Loucy (cell line): ENCODE measurements around the gene RTEL1.
A peak's percentile ranks its signal among the peaks of the same experiment; 100 is the strongest.

ENCODE experiments used
- H2AFZ ChIP-seq: fragments of 200-600 bp; sonication (generic); 2 replicates; pipeline ENCODE4 v1.6.0; 2016; ENCODE audit warnings: antibody characterized with exemption, mild to moderate bottlenecking, low read length, moderate library complexity
- H3F3A ChIP-seq: fragments of 200-600 bp; 2 replicates; pipeline ENCODE4 v1.6.0; 2016; ENCODE audit warnings: antibody characterized with exemption, low read depth, mild to moderate bottlenecking
- H3K27me3 ChIP-seq: fragments of 200-600 bp; sonication (generic); 2 replicates; pipeline ENCODE4 v1.6.1; 2014; ENCODE audit warnings: low read length, mild to moderate bottlenecking; ENCODE audit not compliant: insufficient read depth, poor library complexity, severe bottlenecking
- H3K36me3 ChIP-seq: fragments of 200-600 bp; sonication (generic); 2 replicates; pipeline ENCODE4 v1.6.1; 2016; ENCODE audit warnings: low read length; ENCODE audit not compliant: insufficient read depth
- H3K4me1 ChIP-seq: fragments of 200-600 bp; sonication (generic); 2 replicates; pipeline ENCODE4 v1.5.1; 2014; ENCODE audit warnings: low read length, mild to moderate bottlenecking; ENCODE audit not compliant: insufficient read depth, poor library complexity, severe bottlenecking
- H3K4me2 ChIP-seq: fragments of 200-600 bp; sonication (generic); 2 replicates; pipeline ENCODE4 v1.6.0; 2014; ENCODE audit warnings: antibody characterized with exemption, low read length, low read depth, mild to moderate bottlenecking; ENCODE audit not compliant: poor library complexity, severe bottlenecking
- H3K4me3 ChIP-seq: fragments of 200-600 bp; sonication (generic); 2 replicates; pipeline ENCODE4 v1.5.1; 2014; ENCODE audit warnings: low read length, mild to moderate bottlenecking, mixed read lengths; ENCODE audit not compliant: poor library complexity, severe bottlenecking
- H3K79me2 ChIP-seq: fragments of 200-600 bp; sonication (generic); 2 replicates; pipeline ENCODE4 v1.6.1; 2014; ENCODE audit warnings: low read length; ENCODE audit not compliant: insufficient read depth
- H3K9ac ChIP-seq: fragments of 200-600 bp; sonication (generic); 2 replicates; pipeline ENCODE4 v1.6.0; 2014; ENCODE audit warnings: mild to moderate bottlenecking, low read depth, low read length, moderate library complexity; ENCODE audit not compliant: poor library complexity, severe bottlenecking
- H3K9me2 ChIP-seq: fragments of 200-600 bp; sonication (generic); replicated peaks from 2 replicates; pipeline ENCODE4 v1.6.1; 2016; ENCODE audit warnings: low read depth, low read length, mixed read lengths
- H3K9me3 ChIP-seq: fragments of 200-600 bp; sonication (generic); 2 replicates; pipeline ENCODE4 v1.6.1; 2014; ENCODE audit warnings: mild to moderate bottlenecking, antibody characterized with exemption, low read length, low read depth; ENCODE audit not compliant: insufficient read depth
- H4K20me1 ChIP-seq: fragments of 200-600 bp; sonication (generic); 2 replicates; pipeline ENCODE4 v1.6.0; 2014; ENCODE audit warnings: antibody characterized with exemption, low read length, mild to moderate bottlenecking; ENCODE audit not compliant: insufficient read depth, poor library complexity, severe bottlenecking
- EZH2phosphoT487 ChIP-seq: fragments of 200-600 bp; IDR thresholded peaks from 2 replicates; pipeline ENCODE4 v1.6.1; 2018; ENCODE audit warnings: antibody characterized with exemption, mild to moderate bottlenecking, moderate library complexity, borderline replicate concordance
- TF ChIP-seq, protein P1 (sequence below): fragments of 200-600 bp; sonication (generic); conservative IDR thresholded peaks from 2 replicates; pipeline ENCODE4 v1.5.1; 2014; ENCODE audit warnings: mild to moderate bottlenecking, antibody characterized with exemption, low read length

The RTEL1 gene

DNA sequence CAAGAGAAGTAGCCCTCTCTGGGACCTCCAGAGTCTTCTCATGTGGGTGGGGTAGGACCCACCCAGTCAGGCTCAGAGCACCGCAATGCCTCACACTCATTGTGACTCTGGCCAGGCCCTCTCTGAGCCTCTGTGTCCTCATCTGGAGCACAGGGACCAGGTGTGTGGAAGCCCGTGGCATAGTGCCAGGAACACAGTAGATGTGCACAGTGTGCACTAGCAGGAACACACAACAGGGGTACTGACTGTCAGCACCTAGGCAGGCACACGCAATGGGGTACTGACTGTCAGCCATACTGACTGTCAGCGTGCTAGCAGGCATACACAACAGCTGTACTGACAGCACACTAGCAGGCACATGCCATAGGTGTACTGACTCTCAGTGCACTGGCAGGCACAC lies 2.9 kb upstream of the RTEL1 start:
- peaks cover 50% of the 10 kb centered on the region for H3K79me2 ChIP-seq
- no peaks in the 10 kb centered on the region for H3K36me3 ChIP-seq
- peak overlapping the region; percentile 77 for H3K4me3 ChIP-seq
- H3K27me3 ChIP-seq: no peaks in the 10 kb centered on the region
- H3K9ac ChIP-seq: peak overlapping the region; percentile 84
- peak overlapping the region; percentile 81 for H3K4me2 ChIP-seq
- H4K20me1 ChIP-seq: peaks cover 23% of the 10 kb centered on the region
- no peaks in the 10 kb centered on the region for H3K9me3 ChIP-seq
- no peaks in the 10 kb centered on the region for H3F3A ChIP-seq
- no peaks in the 10 kb centered on the region for H3K9me2 ChIP-seq
- peaks cover 44% of the 10 kb centered on the region for H3K4me1 ChIP-seq
- H2AFZ ChIP-seq: no peak overlapping the region
- TF ChIP-seq, protein P1, sequence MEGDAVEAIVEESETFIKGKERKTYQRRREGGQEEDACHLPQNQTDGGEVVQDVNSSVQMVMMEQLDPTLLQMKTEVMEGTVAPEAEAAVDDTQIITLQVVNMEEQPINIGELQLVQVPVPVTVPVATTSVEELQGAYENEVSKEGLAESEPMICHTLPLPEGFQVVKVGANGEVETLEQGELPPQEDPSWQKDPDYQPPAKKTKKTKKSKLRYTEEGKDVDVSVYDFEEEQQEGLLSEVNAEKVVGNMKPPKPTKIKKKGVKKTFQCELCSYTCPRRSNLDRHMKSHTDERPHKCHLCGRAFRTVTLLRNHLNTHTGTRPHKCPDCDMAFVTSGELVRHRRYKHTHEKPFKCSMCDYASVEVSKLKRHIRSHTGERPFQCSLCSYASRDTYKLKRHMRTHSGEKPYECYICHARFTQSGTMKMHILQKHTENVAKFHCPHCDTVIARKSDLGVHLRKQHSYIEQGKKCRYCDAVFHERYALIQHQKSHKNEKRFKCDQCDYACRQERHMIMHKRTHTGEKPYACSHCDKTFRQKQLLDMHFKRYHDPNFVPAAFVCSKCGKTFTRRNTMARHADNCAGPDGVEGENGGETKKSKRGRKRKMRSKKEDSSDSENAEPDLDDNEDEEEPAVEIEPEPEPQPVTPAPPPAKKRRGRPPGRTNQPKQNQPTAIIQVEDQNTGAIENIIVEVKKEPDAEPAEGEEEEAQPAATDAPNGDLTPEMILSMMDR: no peak
- TF ChIP-seq EZH2phosphoT487: no peak

GRCh38 chr20:63656451-63656850 lies 1.7 kb upstream of the RTEL1 start:
- no peak for TF ChIP-seq EZH2phosphoT487
- TF ChIP-seq, protein P1: no peak
- Histone ChIP-seq H3K9ac (no peak overlapping the region), H3K9me3 (no peaks in the 10 kb centered on the region), H4K20me1 (peaks cover 17% of the 10 kb centered on the region), H3K79me2 (peaks cover 46% of the 10 kb centered on the region), H3K4me3 (no peak overlapping the region), H3K36me3 (no peaks in the 10 kb centered on the region), H3K4me2 (no peak overlapping the region), H2AFZ (no peak overlapping the region), H3K9me2 (no peaks in the 10 kb centered on the region), H3F3A (no peaks in the 10 kb centered on the region), H3K27me3 (no peaks in the 10 kb centered on the region), H3K4me1 (peaks cover 38% of the 10 kb centered on the region)

GRCh38 chr20:63657260-63657936 lies 714 bp upstream of the RTEL1 start:
- Histone ChIP-seq H3K9ac (peak overlapping the region; percentile 84), H3K9me3 (no peaks in the 10 kb centered on the region), H3K27me3 (no peaks in the 10 kb centered on the region), H3K4me3 (peak overlapping the region; percentile 91), H3K79me2 (peaks cover 39% of the 10 kb centered on the region), H3F3A (no peaks in the 10 kb centered on the region), H3K4me1 (peaks cover 32% of the 10 kb centered on the region), H3K4me2 (peak overlapping the region; percentile 84), H2AFZ (peak overlapping the region; percentile 95; the same call in 1 of the 2 replicates), H3K9me2 (no peaks in the 10 kb centered on the region), H4K20me1 (peaks cover 8% of the 10 kb centered on the region), H3K36me3 (no peaks in the 10 kb centered on the region; the same call in 1 of the 2 replicates)
- TF ChIP-seq EZH2phosphoT487: no peak
- TF ChIP-seq, protein P1: no peak
